ENCODE data around the gene TMEM213.
"Not testable (repeated sequence)": the region's sequence is repeated elsewhere in the genome, so short reads cannot be mapped to it uniquely, and the experiment has no call there.

Gene TMEM213

DNA sequence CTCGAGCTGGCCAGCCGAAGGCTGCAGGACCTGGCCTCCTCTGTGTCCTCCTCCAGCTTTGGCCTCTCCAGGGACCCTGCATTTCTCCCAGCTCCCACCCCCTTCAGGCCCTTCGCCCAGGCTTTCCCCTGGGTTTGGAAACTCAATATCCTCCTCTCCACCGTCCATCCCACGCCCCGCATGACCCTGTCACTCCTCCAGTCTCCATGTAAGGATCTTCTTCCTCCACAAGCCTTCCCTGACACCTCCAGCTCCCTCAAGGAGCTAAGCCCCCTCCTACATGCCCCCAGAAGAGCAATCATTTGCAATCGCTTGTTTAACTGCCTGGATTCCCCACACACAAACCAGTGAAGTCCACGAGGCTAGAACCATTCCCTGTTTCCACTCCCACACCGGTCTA lies 24.6 kb upstream of the TMEM213 start:
- H3K4me3 Mint-ChIP-seq: no peak overlapping the region
- DNase-seq: no peak
- no peaks in the 10 kb centered on the region for H3K36me3 Mint-ChIP-seq
- H3K27me3 Mint-ChIP-seq: peaks cover 20% of the 10 kb centered on the region
- no peak overlapping the region for H3K27ac Mint-ChIP-seq
- CTCF ChIA-PET: no interaction called here
- H3K9me3 Mint-ChIP-seq: no peaks in the 10 kb centered on the region
- H3K4me1 Mint-ChIP-seq: peaks cover 4% of the 10 kb centered on the region

DNA sequence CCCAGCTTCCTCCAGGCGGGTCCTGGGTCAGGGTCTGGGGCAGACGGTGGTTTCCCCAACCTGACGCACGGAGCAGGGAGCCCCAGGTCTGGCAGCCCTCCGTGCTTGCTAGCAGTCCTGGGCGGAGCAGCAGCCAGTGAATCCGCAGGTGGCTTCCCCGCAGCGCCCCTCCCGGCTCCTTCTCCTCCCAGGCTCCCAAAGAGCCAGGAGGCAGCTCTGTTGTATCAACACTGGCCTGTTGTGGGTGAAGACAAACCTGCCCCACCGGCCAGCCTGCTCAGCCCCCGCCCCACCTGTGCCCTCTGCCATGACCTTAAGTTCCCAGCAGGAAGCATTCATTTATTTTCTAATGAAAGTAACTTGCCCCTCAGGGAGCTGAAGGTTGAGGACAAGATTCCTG lies 24.0 kb upstream of the TMEM213 start:
- Mint-ChIP-seq H3K9me3 (no peaks in the 10 kb centered on the region), H3K36me3 (no peaks in the 10 kb centered on the region), H3K27ac (no peak overlapping the region), H3K27me3 (peaks cover 20% of the 10 kb centered on the region), H3K4me1 (peaks cover 4% of the 10 kb centered on the region), H3K4me3 (no peak overlapping the region)
- CTCF ChIA-PET: no interaction called here
- no peak for DNase-seq

DNA sequence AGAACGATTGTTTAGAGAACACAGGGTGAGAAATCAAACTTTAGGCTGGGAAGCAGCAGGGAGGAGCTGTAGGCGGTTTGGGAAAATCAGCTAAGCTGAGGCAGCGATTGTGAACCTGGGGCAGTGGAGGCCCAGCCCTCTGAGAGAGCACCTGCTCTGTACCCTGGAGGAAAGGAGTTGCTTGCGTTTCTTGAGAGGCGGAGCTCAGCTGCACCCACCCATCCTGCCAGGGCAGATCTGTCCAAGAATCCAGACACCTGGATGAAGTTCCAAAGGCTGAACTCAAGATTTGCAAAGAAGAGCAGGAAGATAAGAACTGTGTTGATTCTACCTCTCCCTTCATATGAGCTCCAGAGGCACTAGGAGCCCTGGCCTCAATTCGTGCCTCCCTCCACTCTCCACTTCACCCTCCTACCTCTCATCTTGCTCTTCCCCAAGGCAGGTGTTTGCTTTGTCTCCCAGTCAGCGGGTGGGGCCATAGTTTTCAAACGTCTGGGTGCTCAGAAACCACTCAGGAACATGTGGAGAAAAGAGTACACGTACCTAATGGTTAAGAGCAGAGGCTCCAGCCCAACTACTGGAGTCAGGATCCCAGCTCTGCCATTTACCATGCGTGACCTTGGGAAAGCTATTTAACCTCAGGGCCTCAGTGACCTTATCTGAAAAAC lies 21.5 kb upstream of the TMEM213 start:
- CTCF ChIA-PET: no interaction called here
- Mint-ChIP-seq H3K4me1 (no peaks in the 10 kb centered on the region), H3K27ac (no peak overlapping the region), H3K36me3 (no peaks in the 10 kb centered on the region), H3K27me3 (peaks cover 11% of the 10 kb centered on the region), H3K4me3 (no peak overlapping the region), H3K9me3 (no peaks in the 10 kb centered on the region)
- DNase-seq: no peak

DNA sequence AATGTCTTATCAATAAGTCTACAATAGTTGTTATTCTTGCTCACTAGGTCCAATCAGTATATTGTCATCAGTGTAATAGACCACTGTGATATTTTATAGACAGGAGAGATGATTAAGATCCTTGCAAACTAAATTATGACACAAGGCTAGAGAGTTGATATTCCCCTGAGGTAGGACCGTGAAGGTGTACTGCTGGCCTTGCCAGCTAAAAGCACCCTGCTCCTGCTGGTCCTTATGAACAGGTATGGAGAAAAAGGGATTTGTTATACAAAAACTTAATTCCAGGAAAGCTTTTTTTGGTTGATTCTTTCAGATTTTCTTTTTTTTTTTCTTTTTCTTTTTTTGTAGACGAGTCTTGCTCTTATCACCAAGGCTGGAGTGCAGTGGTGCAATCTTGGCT lies 16.8 kb upstream of the TMEM213 start:
- no peak overlapping the region for H3K27ac Mint-ChIP-seq

DNA sequence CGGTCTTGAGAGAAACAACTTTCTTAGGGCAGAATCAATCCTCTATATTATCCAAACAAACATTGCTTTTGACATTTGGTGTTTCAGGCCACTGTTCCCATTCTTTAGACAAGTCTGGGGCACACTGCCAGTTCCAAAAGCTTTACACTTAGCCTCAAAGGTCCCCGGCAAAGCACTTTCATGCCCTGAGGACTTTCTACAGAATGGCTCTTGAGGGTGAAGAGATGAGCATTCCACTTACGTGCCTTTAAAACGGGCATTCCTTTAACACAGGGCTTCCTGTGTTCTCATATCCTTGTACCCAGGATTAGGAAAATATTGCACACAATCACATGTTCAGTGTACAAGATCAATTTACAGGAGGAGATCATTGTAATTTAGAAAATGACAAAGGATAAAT lies 13.1 kb upstream of the TMEM213 start:
- H3K27ac Mint-ChIP-seq: no peak overlapping the region
- H3K4me1 Mint-ChIP-seq: peaks cover 4% of the 10 kb centered on the region
- no peak for DNase-seq
- no peaks in the 10 kb centered on the region for H3K36me3 Mint-ChIP-seq
- H3K27me3 Mint-ChIP-seq: peaks cover 24% of the 10 kb centered on the region
- H3K9me3 Mint-ChIP-seq: peaks cover 12% of the 10 kb centered on the region
- CTCF ChIA-PET: no interaction called here
- no peak overlapping the region for H3K4me3 Mint-ChIP-seq

More for the DNA sequence above, 16.8 kb upstream of the TMEM213 start:
- no peak overlapping the region for H3K4me3 Mint-ChIP-seq
- CTCF ChIA-PET: no interaction called here
- DNase-seq: no peak
- no peaks in the 10 kb centered on the region for H3K36me3 Mint-ChIP-seq
- peaks cover 16% of the 10 kb centered on the region for H3K27me3 Mint-ChIP-seq
- peaks cover 4% of the 10 kb centered on the region for H3K4me1 Mint-ChIP-seq
- H3K9me3 Mint-ChIP-seq: peaks cover 4% of the 10 kb centered on the region

DNA sequence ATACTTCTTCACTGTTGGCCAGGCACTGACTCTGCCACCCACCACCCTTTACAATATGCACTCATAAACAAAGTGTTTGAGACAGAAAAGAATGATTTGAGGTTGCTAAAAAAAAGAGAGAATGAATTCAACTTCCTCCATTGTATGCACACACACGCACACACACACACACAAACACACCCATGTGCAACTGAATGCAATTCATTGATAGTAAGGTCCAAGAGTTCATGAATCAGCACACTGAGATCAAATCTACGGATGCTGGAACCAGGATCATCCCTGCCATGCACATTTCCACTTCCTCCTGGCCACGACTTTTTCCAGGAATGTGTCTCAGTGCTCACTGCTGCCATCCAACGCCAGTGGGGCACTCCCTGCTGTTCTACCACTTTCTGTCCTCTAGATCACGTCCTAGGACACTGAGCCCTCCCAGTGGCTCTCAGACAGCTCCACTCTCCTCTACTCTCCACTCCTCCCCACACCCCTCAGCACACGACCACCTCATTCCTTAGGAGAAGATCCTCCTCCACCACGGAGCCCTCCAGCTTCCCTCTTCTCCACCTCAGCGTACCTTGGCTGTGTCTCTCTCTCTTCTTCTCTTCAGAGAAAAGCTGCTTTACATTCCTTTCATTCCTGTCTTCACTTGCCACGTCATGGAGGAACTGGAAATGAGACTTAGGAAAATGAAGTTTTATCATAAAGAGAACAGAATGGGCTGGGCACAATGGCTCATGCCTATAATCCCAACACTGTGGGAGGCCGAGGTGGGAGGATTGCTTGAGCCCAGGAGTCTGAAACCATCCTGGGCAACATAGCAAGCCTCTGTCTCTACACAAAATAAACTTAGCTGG lies 12.0 kb upstream of the TMEM213 start:
- CTCF ChIA-PET: no interaction called here
- H3K9me3 Mint-ChIP-seq: peaks cover 12% of the 10 kb centered on the region
- H3K4me3 Mint-ChIP-seq: no peak overlapping the region
- no peak for DNase-seq
- H3K27ac Mint-ChIP-seq: no peak overlapping the region
- H3K27me3 Mint-ChIP-seq: peaks cover 21% of the 10 kb centered on the region
- H3K36me3 Mint-ChIP-seq: no peaks in the 10 kb centered on the region
- H3K4me1 Mint-ChIP-seq: peaks cover 4% of the 10 kb centered on the region

DNA sequence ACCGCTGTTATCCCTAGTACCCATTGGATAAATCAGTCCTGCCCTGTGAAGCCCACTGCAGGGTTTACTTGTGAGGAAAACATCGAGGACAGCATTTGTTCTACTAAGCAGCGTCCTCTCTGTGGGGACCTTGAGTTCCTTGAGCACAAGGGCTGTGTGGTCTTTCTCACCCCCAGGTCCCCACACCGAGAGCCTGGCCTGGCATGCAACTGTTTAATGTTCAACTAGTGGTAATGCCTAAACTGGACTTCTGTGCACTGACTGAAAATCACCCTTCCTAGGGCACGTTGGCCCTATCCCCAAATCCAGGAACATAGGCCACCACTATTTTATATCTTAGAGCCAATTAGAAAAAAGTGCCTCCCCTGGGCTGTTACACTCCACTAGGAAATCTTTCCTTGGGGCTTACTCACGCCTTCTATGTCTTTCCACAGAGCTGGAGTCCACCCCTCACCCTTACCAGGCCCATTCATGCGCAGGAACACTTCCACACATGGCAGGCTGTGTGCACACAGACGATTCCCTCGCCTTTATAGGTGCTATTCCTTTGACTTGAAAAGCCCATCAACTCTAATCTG lies 1.7 kb upstream of the TMEM213 start:
- Mint-ChIP-seq H3K4me1 (peaks cover 28% of the 10 kb centered on the region), H3K9me3 (peaks cover 8% of the 10 kb centered on the region), H3K27me3 (peaks cover 8% of the 10 kb centered on the region), H3K4me3 (no peak overlapping the region), H3K27ac (no peak overlapping the region), H3K36me3 (peaks cover 6% of the 10 kb centered on the region)
- no peak for DNase-seq
- CTCF ChIA-PET: no interaction called here

DNA sequence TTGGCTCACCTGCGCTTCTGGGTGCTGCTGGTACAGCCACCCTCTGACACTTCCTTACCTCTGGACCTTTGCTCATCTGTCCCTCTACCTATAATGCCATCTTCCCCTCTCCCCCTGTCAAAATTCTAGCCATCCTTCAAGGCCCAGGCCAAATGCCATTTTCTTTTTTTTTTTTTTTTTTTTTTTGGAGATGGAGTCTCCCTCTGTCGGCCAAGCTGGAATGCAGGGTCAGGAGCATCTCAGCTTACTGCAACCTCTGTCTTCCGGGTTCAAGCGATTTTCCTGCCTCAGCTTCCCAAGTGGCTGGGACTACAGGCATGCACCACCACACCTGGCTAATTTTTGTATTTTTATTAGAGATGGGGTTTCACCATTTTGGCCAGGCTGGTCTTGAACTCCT lies 748 bp upstream of the TMEM213 start:
- peaks cover 28% of the 10 kb centered on the region for H3K4me1 Mint-ChIP-seq
- H3K4me3 Mint-ChIP-seq, H3K36me3 Mint-ChIP-seq, H3K27ac Mint-ChIP-seq, DNase-seq, H3K27me3 Mint-ChIP-seq, H3K9me3 Mint-ChIP-seq, CTCF ChIA-PET: not testable (repeated sequence)

DNA sequence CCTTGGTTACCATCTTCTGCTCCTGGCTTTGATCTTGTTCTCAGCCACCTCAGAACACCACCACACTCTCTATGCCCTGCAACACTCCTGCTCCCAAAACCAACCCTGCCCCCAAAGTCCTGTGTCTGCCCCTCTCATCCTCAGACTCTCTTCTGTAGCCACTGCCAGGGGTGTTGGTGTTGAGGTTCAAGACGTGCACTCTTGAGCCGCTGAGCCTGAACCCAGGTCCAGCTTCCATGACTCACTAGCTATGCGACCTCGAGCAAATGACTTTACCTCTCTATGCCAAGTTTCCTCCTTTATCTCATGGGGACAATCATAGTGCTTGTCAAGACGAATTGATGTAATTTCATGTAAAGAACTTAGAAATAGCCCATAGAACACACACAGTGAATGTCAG lies 1.0 kb downstream of the TMEM213 start:
- no peak overlapping the region for H3K27ac Mint-ChIP-seq
- peaks cover 6% of the 10 kb centered on the region for H3K36me3 Mint-ChIP-seq
- H3K4me1 Mint-ChIP-seq: peaks cover 28% of the 10 kb centered on the region
- DNase-seq: no peak
- H3K4me3 Mint-ChIP-seq: no peak overlapping the region
- H3K9me3 Mint-ChIP-seq: peaks cover 6% of the 10 kb centered on the region
- CTCF ChIA-PET: no interaction called here
- peaks cover 11% of the 10 kb centered on the region for H3K27me3 Mint-ChIP-seq

DNA sequence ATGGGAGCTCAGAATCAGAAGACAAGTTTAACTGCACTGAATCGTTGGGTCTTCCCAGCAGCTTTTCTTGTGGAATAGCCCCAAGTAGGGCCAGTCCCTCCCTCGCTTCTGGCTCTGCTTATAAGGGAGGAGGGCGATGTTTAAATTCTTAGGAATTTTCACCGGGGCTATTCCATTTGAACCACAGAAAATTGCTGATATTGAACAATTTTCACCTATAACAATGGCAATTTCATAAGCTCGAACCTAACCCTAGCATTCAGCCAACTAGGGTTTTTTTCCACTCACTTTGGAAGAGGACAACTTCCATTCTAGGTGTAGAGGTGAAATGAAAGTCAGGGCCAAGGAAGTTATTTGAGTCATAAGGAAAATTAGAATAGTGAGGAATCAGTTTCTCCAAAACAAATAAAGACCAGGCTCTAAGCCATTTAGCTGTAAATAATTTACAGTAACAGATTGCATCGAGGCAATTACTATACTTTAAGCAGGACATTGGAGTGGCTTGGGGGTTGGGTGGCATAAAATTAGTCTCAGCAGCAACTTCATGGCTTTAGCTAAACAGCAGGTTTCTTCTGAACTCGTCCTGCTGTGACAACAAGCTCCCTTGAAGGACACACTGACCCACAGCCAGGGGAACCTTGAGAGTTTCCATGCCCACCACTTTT lies 1.7 kb downstream of the TMEM213 start:
- peaks cover 6% of the 10 kb centered on the region for H3K36me3 Mint-ChIP-seq
- H3K4me3 Mint-ChIP-seq: no peak overlapping the region
- peaks cover 15% of the 10 kb centered on the region for H3K27me3 Mint-ChIP-seq
- CTCF ChIA-PET: no interaction called here
- H3K27ac Mint-ChIP-seq: no peak overlapping the region
- DNase-seq: no peak
- peaks cover 28% of the 10 kb centered on the region for H3K4me1 Mint-ChIP-seq
- peaks cover 6% of the 10 kb centered on the region for H3K9me3 Mint-ChIP-seq

DNA sequence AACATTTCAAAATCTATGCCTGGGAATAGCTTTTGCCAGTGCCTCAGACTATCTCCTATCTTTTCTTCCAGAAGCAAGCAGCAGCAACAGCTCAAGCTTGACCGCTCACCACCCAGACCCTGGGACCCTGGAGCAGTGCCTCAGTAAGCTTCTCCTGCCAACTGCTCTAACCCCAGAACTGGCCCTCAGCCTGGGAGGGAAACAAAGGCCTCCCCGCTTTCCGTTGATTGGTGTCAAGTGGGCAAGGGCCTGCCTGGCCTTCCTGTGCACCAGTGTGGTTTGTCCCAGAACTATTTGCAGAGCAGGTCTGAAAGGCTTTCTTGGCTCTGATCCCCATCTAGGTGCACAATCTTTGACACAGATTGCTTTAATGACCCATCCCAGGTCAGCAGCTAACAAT lies 3.5 kb downstream of the TMEM213 start:
- DNase-seq: no peak

DNA sequence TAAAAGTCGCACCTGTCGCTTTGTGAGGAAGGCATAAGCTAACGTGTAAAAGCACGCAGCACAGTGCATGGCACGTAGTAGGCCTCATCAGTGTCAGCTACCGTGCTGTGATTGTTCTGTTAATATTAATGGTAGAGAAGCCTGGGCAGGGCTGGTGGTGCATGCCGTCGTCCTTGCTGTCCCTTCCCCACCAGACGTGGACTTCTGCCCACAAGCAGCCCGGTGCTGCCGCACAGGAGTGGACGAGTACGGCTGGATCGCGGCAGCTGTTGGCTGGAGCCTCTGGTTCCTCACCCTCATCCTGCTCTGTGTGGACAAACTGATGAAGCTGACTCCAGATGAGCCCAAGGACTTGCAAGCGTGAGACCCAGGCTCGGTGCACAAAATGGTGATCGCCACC lies 4.9 kb downstream of the TMEM213 start:
- no peak overlapping the region for H3K27ac Mint-ChIP-seq
- H3K36me3 Mint-ChIP-seq: no peaks in the 10 kb centered on the region
- CTCF ChIA-PET: no interaction called here
- DNase-seq: no peak
- peaks cover 15% of the 10 kb centered on the region for H3K27me3 Mint-ChIP-seq
- H3K4me3 Mint-ChIP-seq: no peak overlapping the region
- H3K9me3 Mint-ChIP-seq: peaks cover 3% of the 10 kb centered on the region
- H3K4me1 Mint-ChIP-seq: peaks cover 12% of the 10 kb centered on the region

More for the DNA sequence above, 3.5 kb downstream of the TMEM213 start:
- CTCF ChIA-PET: no interaction called here
- Mint-ChIP-seq H3K4me3 (no peak overlapping the region), H3K4me1 (peaks cover 24% of the 10 kb centered on the region), H3K36me3 (peaks cover 6% of the 10 kb centered on the region), H3K27ac (no peak overlapping the region), H3K27me3 (peaks cover 15% of the 10 kb centered on the region), H3K9me3 (peaks cover 6% of the 10 kb centered on the region)

DNA sequence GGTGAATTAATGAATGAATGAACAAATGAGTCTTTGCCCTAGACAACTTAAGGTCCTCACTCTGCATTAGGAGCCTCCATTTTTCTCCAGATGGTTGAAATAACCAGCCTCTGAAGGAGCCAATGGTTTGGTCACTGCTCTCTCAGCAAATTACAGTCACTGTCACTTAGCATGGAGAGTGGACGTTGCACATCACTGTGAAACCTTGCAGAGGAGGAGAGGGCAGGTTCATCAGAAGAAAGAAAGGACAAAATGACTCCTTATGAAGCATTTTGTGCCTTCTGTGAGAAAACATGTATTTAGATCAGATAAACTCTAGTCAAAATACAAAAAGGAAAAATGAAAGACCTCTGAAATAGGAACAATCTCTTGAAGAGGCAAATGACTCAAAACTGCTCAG lies 6.8 kb downstream of the TMEM213 start:
- no peaks in the 10 kb centered on the region for H3K4me1 Mint-ChIP-seq
- peaks cover 5% of the 10 kb centered on the region for H3K9me3 Mint-ChIP-seq
- H3K27ac Mint-ChIP-seq: no peak overlapping the region
- no peaks in the 10 kb centered on the region for H3K36me3 Mint-ChIP-seq
- peaks cover 9% of the 10 kb centered on the region for H3K27me3 Mint-ChIP-seq
- CTCF ChIA-PET: no interaction called here
- H3K4me3 Mint-ChIP-seq: no peak overlapping the region
- no peak for DNase-seq

DNA sequence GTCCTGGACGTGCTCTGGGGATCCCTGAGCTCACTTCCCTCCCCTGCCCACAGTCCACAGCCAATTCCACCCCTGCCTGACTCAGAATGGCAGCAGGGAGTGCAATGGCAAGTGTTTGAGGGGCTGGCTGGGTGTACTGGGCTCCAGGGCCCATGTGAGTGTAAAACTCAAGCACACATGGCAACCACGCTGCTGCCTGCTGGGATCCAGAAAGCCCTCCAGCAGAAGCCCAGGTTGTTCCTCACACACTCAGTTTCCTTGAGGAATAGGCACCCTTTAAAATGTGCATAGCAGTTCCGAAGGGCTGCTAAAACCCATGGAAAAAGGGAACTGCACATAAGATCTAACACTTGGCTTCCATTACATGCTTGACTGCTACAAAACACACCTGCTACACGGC lies 11.6 kb downstream of the TMEM213 start:
- CTCF ChIA-PET: no interaction called here
- Mint-ChIP-seq H3K9me3 (peaks cover 7% of the 10 kb centered on the region), H3K27ac (no peak overlapping the region), H3K4me3 (no peak overlapping the region), H3K27me3 (no peaks in the 10 kb centered on the region), H3K36me3 (no peaks in the 10 kb centered on the region), H3K4me1 (peaks cover 19% of the 10 kb centered on the region)
- DNase-seq: no peak

Data from activated naive CD4-positive, alpha-beta T cell treated with anti-CD3 and anti-CD28 coated beads, Interleukin-2, amount 10 ng/mL, durations not matched to agents 7 days and 5 days (primary cell).